Fibroblast of lung (primary cell): ENCODE data around the gene USP33.

Experiments used
- EZH2 ChIP-seq: IDR thresholded peaks from 2 replicates; pipeline ENCODE4 v1.5.1; 2012; ENCODE audit warnings: low read length, control low read depth, mild to moderate bottlenecking; ENCODE audit errors: missing control alignments
- TF ChIP-seq, protein P1 (sequence below), 2 donors: IDR thresholded peaks in 1 of 2; conservative IDR thresholded peaks in 1 of 2; 1 replicate in 1 of 2; 2 replicates in 1 of 2; pipeline ENCODE4 v1.5.1; 2011 to 2012; ENCODE audit warnings: low read length in 2 of 2, control low read depth in 1 of 2, inconsistent platforms in 1 of 2, low read depth in 1 of 2, mild to moderate bottlenecking in 1 of 2

DNA sequence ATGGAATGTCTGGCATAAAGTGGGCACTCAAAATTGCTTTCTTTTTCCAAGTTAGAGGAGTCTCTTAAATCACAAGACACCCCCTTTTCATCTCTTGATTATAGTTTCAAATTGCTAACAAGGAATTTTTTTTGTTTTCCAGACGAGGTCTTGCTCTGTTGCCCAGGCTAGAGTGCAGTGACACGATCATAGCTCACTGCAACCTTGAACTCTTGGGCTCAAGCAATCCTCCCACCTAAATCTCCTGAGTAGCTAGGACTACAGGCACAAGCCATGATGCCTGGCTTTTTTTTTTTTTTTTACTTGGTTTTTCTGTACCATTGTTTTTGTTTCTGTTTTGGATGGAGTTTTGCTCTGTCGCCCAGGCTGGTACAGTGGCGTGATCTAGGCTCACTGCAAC lies 98.0 kb downstream of the USP33 start:
- TF ChIP-seq, protein P1, sequence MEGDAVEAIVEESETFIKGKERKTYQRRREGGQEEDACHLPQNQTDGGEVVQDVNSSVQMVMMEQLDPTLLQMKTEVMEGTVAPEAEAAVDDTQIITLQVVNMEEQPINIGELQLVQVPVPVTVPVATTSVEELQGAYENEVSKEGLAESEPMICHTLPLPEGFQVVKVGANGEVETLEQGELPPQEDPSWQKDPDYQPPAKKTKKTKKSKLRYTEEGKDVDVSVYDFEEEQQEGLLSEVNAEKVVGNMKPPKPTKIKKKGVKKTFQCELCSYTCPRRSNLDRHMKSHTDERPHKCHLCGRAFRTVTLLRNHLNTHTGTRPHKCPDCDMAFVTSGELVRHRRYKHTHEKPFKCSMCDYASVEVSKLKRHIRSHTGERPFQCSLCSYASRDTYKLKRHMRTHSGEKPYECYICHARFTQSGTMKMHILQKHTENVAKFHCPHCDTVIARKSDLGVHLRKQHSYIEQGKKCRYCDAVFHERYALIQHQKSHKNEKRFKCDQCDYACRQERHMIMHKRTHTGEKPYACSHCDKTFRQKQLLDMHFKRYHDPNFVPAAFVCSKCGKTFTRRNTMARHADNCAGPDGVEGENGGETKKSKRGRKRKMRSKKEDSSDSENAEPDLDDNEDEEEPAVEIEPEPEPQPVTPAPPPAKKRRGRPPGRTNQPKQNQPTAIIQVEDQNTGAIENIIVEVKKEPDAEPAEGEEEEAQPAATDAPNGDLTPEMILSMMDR (conservative IDR thresholded peaks at IDR 0.05 in 1 of 2, IDR thresholded peaks at IDR 0.05 in 1 of 2; ENCODE audit: low read depth in 1 of 2, low read length in 2 of 2) = no peak
- TF ChIP-seq EZH2 = no peak
